Aorta (tissue), 4 donors: ENCODE measurements around the gene PPM1A. TPM values are rescaled to one million over a fixed set of nuclear protein-coding genes. Genes with fewer than 3 reads are reported as not detected.

Experiments used
- polyA plus RNA-seq, 2 donors: library from polyadenylated mRNA; stranded (reverse); fragments of 200-250 nt; gene quantifications; one replicate each; pipeline ENCODE4 v1.2.3, GENCODE V29; 2013
- total RNA-seq, 2 donors: library from RNA; stranded (reverse); fragmentation: NEBNext Ultra II Directional; extraction: Animal tissue kit (Norgen Biotek cat#: 25700); gene quantifications; one replicate each; pipeline ENCODE4 v1.2.1, GENCODE V29; 2021
- donor health status: healthy with polysubstance abuse.
- donor health status: Bipolar disorder and iron deficiency.
- donor health status: DM: no; HTN: no; CAD: no.
- donor health status: DM: yes; HTN: yes; CAD: no.

PPM1A gene
- total and polyA plus RNA-seq, 4 donors: 26.4 to 63.7 (median 52.0) TPM

Other genes with a start within 250 kb of the PPM1A start
- gene PCNX4, start 157.3 kb upstream of the PPM1A start, total RNA-seq: 10 to 100 TPM; 41.2 to 49.7 TPM
- 10 to 100 TPM in 1 of 2 donors, 1 to 10 TPM in 1; 6.0 to 19.2 TPM for gene PCNX4, start 157.3 kb upstream of the PPM1A start, polyA plus RNA-seq
- 10 to 100 TPM; 68.2 to 75.3 TPM for gene DHRS7, start 83.8 kb upstream of the PPM1A start, total RNA-seq
- gene DHRS7, start 83.8 kb upstream of the PPM1A start, polyA plus RNA-seq: 10 to 100 TPM; 67.7 to 68.3 TPM
- under 1 TPM in 1 of 2 donors, not detected in 1; 0.60 TPM for gene C14orf39, start 236.8 kb downstream of the PPM1A start, total RNA-seq
- not detected for gene C14orf39, start 236.8 kb downstream of the PPM1A start, polyA plus RNA-seq